IMR-90 (cell line): ENCODE results near the gene CABCOCO1.

Experiments used
- BHLHE40 ChIP-seq: fragments of 150-350 bp; IDR thresholded peaks from 2 replicates; pipeline ENCODE4 v1.6.1; 2016; ENCODE audit warnings: mild to moderate bottlenecking, low read depth, low read length
- CEBPB ChIP-seq: IDR thresholded peaks from 2 replicates; pipeline ENCODE4 v1.6.1; 2012; ENCODE audit warnings: low read depth, low read length, improper control_type of control experiment
- CHD1 ChIP-seq: IDR thresholded peaks from 2 replicates; pipeline ENCODE4 v1.6.1; 2012; ENCODE audit warnings: low read depth, low read length, improper control_type of control experiment
- FOS ChIP-seq: fragments of 150-350 bp; IDR thresholded peaks from 2 replicates; pipeline ENCODE4 v1.6.1; 2016; ENCODE audit warnings: low read depth, low read length
- MAFK ChIP-seq: IDR thresholded peaks from 2 replicates; pipeline ENCODE4 v1.6.1; 2012; ENCODE audit warnings: low read depth, low read length, improper control_type of control experiment
- MAZ ChIP-seq: IDR thresholded peaks from 2 replicates; pipeline ENCODE4 v1.6.1; 2012; ENCODE audit warnings: low read depth, mild to moderate bottlenecking, low read length, improper control_type of control experiment, moderate library complexity, borderline replicate concordance
- NFE2L2 ChIP-seq: fragments of 150-350 bp; IDR thresholded peaks from 2 replicates; pipeline ENCODE4 v1.6.1; 2016; ENCODE audit warnings: low read depth, mild to moderate bottlenecking, low read length
- POLR2A ChIP-seq: IDR thresholded peaks from 2 replicates; pipeline ENCODE4 v1.6.1; 2012; ENCODE audit warnings: mild to moderate bottlenecking, low read depth, low read length
- RAD21 ChIP-seq: IDR thresholded peaks from 2 replicates; pipeline ENCODE4 v1.6.1; 2012; ENCODE audit warnings: low read length, improper control_type of control experiment
- RCOR1 ChIP-seq: IDR thresholded peaks from 2 replicates; pipeline ENCODE4 v1.6.1; 2012; ENCODE audit warnings: mild to moderate bottlenecking, low read length, improper control_type of control experiment; ENCODE audit not compliant: insufficient replicate concordance
- RFX5 ChIP-seq: IDR thresholded peaks from 2 replicates; pipeline ENCODE4 v1.8.0; 2012; ENCODE audit warnings: low read depth, mild to moderate bottlenecking, low read length, moderate library complexity
- SMC3 ChIP-seq: fragments of 150-350 bp; IDR thresholded peaks from 2 replicates; pipeline ENCODE4 v1.6.1; 2016; ENCODE audit warnings: low read depth, mild to moderate bottlenecking, antibody characterized with exemption, low read length, moderate library complexity
- TF ChIP-seq, protein P1 (sequence below): conservative IDR thresholded peaks from 2 replicates; pipeline ENCODE4 v1.5.1; 2012; ENCODE audit warnings: mild to moderate bottlenecking, low read depth, low read length, improper control_type of control experiment

DNA sequence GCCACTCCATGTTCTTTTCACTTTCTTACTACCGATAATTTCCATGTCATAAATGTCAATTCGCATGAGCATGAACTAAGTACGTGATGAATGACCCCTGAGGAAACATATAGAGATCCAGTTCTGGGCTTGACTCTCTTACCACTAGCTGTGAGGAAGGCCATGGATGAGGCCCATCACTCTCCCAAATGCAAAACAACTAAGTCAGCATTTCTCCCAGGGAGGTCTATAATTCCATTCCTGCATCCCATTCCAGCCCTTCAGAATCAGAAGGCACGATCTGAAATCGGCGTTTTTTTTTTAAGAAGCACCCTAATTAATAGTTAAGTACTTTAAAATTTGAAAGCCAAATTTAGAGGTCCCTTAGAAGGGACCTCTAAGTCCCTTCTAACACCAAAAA lies 116.5 kb downstream of the CABCOCO1 start:
- TF ChIP-seq, protein P1, sequence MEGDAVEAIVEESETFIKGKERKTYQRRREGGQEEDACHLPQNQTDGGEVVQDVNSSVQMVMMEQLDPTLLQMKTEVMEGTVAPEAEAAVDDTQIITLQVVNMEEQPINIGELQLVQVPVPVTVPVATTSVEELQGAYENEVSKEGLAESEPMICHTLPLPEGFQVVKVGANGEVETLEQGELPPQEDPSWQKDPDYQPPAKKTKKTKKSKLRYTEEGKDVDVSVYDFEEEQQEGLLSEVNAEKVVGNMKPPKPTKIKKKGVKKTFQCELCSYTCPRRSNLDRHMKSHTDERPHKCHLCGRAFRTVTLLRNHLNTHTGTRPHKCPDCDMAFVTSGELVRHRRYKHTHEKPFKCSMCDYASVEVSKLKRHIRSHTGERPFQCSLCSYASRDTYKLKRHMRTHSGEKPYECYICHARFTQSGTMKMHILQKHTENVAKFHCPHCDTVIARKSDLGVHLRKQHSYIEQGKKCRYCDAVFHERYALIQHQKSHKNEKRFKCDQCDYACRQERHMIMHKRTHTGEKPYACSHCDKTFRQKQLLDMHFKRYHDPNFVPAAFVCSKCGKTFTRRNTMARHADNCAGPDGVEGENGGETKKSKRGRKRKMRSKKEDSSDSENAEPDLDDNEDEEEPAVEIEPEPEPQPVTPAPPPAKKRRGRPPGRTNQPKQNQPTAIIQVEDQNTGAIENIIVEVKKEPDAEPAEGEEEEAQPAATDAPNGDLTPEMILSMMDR = no peak
- TF ChIP-seq POLR2A = no peak
- TF ChIP-seq RFX5 = no peak
- TF ChIP-seq MAZ = no peak
- no peak for TF ChIP-seq SMC3
- TF ChIP-seq CHD1 = no peak
- no peak for TF ChIP-seq RAD21
- TF ChIP-seq BHLHE40 = no peak
- no peak for TF ChIP-seq CEBPB
- no peak for TF ChIP-seq FOS
- TF ChIP-seq RCOR1 = no peak
- peak; percentile 85 for TF ChIP-seq MAFK
- no peak for TF ChIP-seq NFE2L2
